GM12878 (cell line): ENCODE results near the gene SEMA3A. TPM values are rescaled to one million over a fixed set of nuclear protein-coding genes. Genes with fewer than 3 reads are reported as not detected.

ENCODE experiments used
- ATAC-seq: fragments of 200-7000 bp; cut with Tn5 transposase; 3 replicates; pipeline ENCODE4 v1.9.1; 2020; ENCODE audit warnings: mild to moderate bottlenecking, moderate library complexity
- BruUV-seq: library from RNA; stranded (reverse); fragments of 400-500 nt; replicated peaks from 2 replicates; lab custom pipeline; 2021; lab: Mats Ljungman, UMichigan
- CTCF ChIA-PET: fragments of 300-600 bp; sonication (Branson Sonifier 250); formaldehyde crosslinking; extraction: SDS; loops from one replicate; lab custom pipeline; 2021; ENCODE audit warnings: inconsistent platforms; lab: Yijun Ruan, JAX
- POLR2A ChIA-PET: fragments of 350-600 bp; formaldehyde crosslinking; extraction: SDS; loops from one replicate; lab custom pipeline; 2021; ENCODE audit warnings: inconsistent platforms; lab: Charles Lee
- RAD21 ChIA-PET: fragments of 300-600 bp; sonication (Branson Sonifier 250); formaldehyde crosslinking; loops from one replicate; lab custom pipeline; 2023; ENCODE audit warnings: antibody characterized with exemption; ENCODE audit not compliant: unreplicated experiment; lab: Charles Lee
- SMC1A ChIA-PET: fragments of 300-600 bp; sonication (Branson Sonifier 250); formaldehyde crosslinking; loops from one replicate; lab custom pipeline; 2023; ENCODE audit not compliant: unreplicated experiment, uncharacterized antibody; lab: Charles Lee
- DNase-seq: peaks from one replicate; pipeline ENCODE4 v3.0.0-alpha.2; 2011; ENCODE audit warnings: low read depth, low spot score
- FAIRE-seq: peaks from 3 replicates; lab custom pipeline; 2011; peaks lifted over from hg19 to GRCh38; lab: Jason Lieb, UNC
- H2AFZ ChIP-seq: 2 replicates; pipeline ENCODE4 v1.6.0; 2011; ENCODE audit warnings: low read depth, low read length, control low read depth; ENCODE audit not compliant: control insufficient read depth
- H3K27ac ChIP-seq: 2 replicates; pipeline ENCODE4 v1.5.1; 2011; ENCODE audit warnings: control low read depth; ENCODE audit not compliant: control insufficient read depth, insufficient read depth
- H3K27me3 ChIP-seq, 2 experiments: replicated peaks in 1 of 2; 2 replicates each; pipeline versions ENCODE4 v1.6.0 to v1.6.1; 2011; ENCODE audit warnings: low read length in 1 of 2; ENCODE audit not compliant: control insufficient read depth in 2 of 2, insufficient read depth in 2 of 2
- H3K36me3 ChIP-seq, 2 experiments: 2 replicates each; pipeline ENCODE4 v1.5.1; 2011; ENCODE audit warnings: low read length in 1 of 2; ENCODE audit not compliant: control insufficient read depth in 2 of 2, insufficient read depth in 2 of 2
- H3K4me1 ChIP-seq: 2 replicates; pipeline ENCODE4 v1.6.1; 2011; ENCODE audit warnings: mild to moderate bottlenecking, low read length, moderate library complexity, mixed read lengths; ENCODE audit not compliant: control insufficient read depth, insufficient read depth
- H3K4me2 ChIP-seq: 2 replicates; pipeline ENCODE4 v1.6.0; 2011; ENCODE audit warnings: control low read depth; ENCODE audit not compliant: control insufficient read depth, insufficient read depth
- H3K4me3 ChIP-seq: fragments of 200-600 bp; sonication (generic); 2 replicates; pipeline ENCODE4 v1.5.1; 2016
- H3K79me2 ChIP-seq: 2 replicates; pipeline ENCODE4 v1.6.0; 2011; ENCODE audit warnings: low read length; ENCODE audit not compliant: control insufficient read depth, insufficient read depth
- H3K9ac ChIP-seq: 2 replicates; pipeline ENCODE4 v1.8.0; 2011; ENCODE audit warnings: low read length, control low read depth, mixed read lengths; ENCODE audit not compliant: control insufficient read depth, insufficient read depth
- H3K9me3 ChIP-seq: replicated peaks from 3 replicates; pipeline ENCODE4 v1.5.1; 2011; ENCODE audit warnings: mild to moderate bottlenecking, low read length; ENCODE audit not compliant: control insufficient read depth, insufficient read depth
- H4K20me1 ChIP-seq: 2 replicates; pipeline ENCODE4 v1.6.0; 2011; ENCODE audit not compliant: control insufficient read depth, insufficient read depth
- BMI1 ChIP-seq: fragments of 450-650 bp; IDR thresholded peaks from 2 replicates; pipeline ENCODE4 v1.6.1; 2016; ENCODE audit warnings: mild to moderate bottlenecking, moderate library complexity, borderline replicate concordance
- GATAD2B ChIP-seq: fragments of 450-650 bp; conservative IDR thresholded peaks from 2 replicates; pipeline ENCODE4 v1.6.1; 2017; ENCODE audit warnings: low read depth, mild to moderate bottlenecking, moderate library complexity
- NR2C1 ChIP-seq: fragments of 450-650 bp; IDR thresholded peaks from 2 replicates; pipeline ENCODE4 v1.6.1; 2017; ENCODE audit warnings: antibody characterized with exemption, mild to moderate bottlenecking, moderate library complexity
- STAT3 ChIP-seq: IDR thresholded peaks from 2 replicates; pipeline ENCODE4 v1.6.1; 2011; ENCODE audit warnings: low read depth, low read length, improper control_type of control experiment
- WGBS: methylation state at CpG from one replicate; pipeline ENCODE4 v1.1.6; 2016; ENCODE audit warnings: low lambda C conversion rate; ENCODE audit not compliant: insufficient replicate concordance, insufficient coverage; ENCODE audit errors: missing lambda C conversion rate; 5-methylcytosine and 5-hydroxymethylcytosine counted together
- in situ Hi-C: fragments of 300-500 bp; cut with MboI; formaldehyde crosslinking; loops from 9 replicates; pipeline ENCODE4 v1.14.3; 2018; ENCODE audit warnings: mixed read lengths
- intact Hi-C: fragments of 100-400 bp; cut with micrococcal nuclease; formaldehyde crosslinking; loops from one replicate; pipeline ENCODE4 v1.14.2; 2022; ENCODE audit not compliant: unreplicated experiment
- polyA plus RNA-seq, 11 experiments: library from polyadenylated mRNA; depleted of rRNA in 4 of 11; unstranded in 6 of 11; stranded (reverse) in 5 of 11; fragments of >200 nt; fragmentation: Nextera tagmentation in 4 of 11; fragmentation: Illumina TruSeq in 1 of 11; extraction: Ambion mirVana in 4 of 11; extraction: Trizol in 1 of 11; gene quantifications; 1 replicate in 1 of 11; 2 replicates in 10 of 11; pipeline versions ENCODE4 v1.2.1 to v1.2.3, GENCODE V29; 2011 to 2016; ENCODE audit warnings: inconsistent platforms in 2 of 11, missing spikeins in 2 of 11, low read depth in 1 of 11
- total RNA-seq, 4 experiments: library from RNA; depleted of rRNA in 3 of 4; stranded (reverse); fragments of >200 nt in 3 of 4; fragmentation: Illumina TruSeq in 1 of 4; extraction: Trizol in 1 of 4; gene quantifications; 2 replicates each; pipeline versions ENCODE4 v1.2.1 to v1.2.3, GENCODE V29; 2013 to 2021
- TF ChIP-seq, protein P1 (sequence below): fragments of 450-650 bp; IDR thresholded peaks from 2 replicates; pipeline ENCODE4 v1.6.1; 2017; ENCODE audit warnings: low read depth, mild to moderate bottlenecking, moderate library complexity
- TF ChIP-seq, protein P2 (sequence below): fragments of 450-650 bp; IDR thresholded peaks from 2 replicates; pipeline ENCODE4 v1.6.1; 2018; ENCODE audit warnings: mild to moderate bottlenecking, low read depth, moderate library complexity; ENCODE audit not compliant: partially characterized antibody
- TF ChIP-seq, protein P3 (sequence below): IDR thresholded peaks from 2 replicates; pipeline ENCODE4 v1.6.1; 2011; ENCODE audit warnings: borderline replicate concordance, low read depth, mild to moderate bottlenecking, moderate library complexity, low read length; ENCODE audit not compliant: insufficient read depth, poor library complexity, severe bottlenecking

The SEMA3A gene
- total and polyA plus RNA-seq, 10 of the 15 experiments (the other 5 are each of a cell fraction or from before 2014, with no cell fraction given): 0.01 to 3.3 (median 0.24) TPM

DNA sequence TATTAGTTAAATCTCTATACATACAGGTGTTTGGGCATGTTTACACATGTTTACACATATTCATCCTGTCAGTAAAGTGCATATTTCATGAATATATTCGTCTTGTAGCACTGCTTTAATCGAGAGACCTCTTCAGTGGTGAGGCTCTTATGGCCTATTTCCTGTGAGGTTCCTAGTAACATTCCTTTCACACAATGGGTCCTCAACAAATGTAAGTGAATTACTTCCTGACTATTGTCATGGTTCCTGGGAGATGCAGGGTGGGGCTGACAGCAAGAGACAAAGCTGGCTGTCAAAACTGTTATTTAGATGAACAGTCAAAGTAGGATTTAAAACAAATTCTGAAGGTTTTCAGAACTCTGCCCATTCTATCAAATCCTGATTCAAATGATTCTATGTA, 12.4 kb upstream of the SEMA3A start:
- no peak overlapping the region for H3K27ac ChIP-seq
- no peak for FAIRE-seq
- CTCF ChIA-PET: no interaction called here
- H3K4me3 ChIP-seq: no peak overlapping the region
- no TSS peak for BruUV-seq
- no peak for ATAC-seq
- RAD21 ChIA-PET: no interaction called here
- DNase-seq: no peak
- TF ChIP-seq NR2C1 (no peak), GATAD2B (no peak), BMI1 (no peak), STAT3 (no peak)
- TF ChIP-seq, protein P1, sequence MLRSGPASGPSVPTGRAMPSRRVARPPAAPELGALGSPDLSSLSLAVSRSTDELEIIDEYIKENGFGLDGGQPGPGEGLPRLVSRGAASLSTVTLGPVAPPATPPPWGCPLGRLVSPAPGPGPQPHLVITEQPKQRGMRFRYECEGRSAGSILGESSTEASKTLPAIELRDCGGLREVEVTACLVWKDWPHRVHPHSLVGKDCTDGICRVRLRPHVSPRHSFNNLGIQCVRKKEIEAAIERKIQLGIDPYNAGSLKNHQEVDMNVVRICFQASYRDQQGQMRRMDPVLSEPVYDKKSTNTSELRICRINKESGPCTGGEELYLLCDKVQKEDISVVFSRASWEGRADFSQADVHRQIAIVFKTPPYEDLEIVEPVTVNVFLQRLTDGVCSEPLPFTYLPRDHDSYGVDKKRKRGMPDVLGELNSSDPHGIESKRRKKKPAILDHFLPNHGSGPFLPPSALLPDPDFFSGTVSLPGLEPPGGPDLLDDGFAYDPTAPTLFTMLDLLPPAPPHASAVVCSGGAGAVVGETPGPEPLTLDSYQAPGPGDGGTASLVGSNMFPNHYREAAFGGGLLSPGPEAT: no peak
- TF ChIP-seq, protein P2, sequence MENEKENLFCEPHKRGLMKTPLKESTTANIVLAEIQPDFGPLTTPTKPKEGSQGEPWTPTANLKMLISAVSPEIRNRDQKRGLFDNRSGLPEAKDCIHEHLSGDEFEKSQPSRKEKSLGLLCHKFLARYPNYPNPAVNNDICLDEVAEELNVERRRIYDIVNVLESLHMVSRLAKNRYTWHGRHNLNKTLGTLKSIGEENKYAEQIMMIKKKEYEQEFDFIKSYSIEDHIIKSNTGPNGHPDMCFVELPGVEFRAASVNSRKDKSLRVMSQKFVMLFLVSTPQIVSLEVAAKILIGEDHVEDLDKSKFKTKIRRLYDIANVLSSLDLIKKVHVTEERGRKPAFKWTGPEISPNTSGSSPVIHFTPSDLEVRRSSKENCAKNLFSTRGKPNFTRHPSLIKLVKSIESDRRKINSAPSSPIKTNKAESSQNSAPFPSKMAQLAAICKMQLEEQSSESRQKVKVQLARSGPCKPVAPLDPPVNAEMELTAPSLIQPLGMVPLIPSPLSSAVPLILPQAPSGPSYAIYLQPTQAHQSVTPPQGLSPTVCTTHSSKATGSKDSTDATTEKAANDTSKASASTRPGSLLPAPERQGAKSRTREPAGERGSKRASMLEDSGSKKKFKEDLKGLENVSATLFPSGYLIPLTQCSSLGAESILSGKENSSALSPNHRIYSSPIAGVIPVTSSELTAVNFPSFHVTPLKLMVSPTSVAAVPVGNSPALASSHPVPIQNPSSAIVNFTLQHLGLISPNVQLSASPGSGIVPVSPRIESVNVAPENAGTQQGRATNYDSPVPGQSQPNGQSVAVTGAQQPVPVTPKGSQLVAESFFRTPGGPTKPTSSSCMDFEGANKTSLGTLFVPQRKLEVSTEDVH: no peak
- TF ChIP-seq, protein P3, sequence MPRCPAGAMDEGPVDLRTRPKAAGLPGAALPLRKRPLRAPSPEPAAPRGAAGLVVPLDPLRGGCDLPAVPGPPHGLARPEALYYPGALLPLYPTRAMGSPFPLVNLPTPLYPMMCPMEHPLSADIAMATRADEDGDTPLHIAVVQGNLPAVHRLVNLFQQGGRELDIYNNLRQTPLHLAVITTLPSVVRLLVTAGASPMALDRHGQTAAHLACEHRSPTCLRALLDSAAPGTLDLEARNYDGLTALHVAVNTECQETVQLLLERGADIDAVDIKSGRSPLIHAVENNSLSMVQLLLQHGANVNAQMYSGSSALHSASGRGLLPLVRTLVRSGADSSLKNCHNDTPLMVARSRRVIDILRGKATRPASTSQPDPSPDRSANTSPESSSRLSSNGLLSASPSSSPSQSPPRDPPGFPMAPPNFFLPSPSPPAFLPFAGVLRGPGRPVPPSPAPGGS: no peak
- no peaks in the 10 kb centered on the region for H3K4me1 ChIP-seq
- intact Hi-C loops: no loop called here
- SMC1A ChIA-PET: interaction anchor here (0.7 kb wide), 1 partner anchor 132 kb away, joined by 3 read pairs; no protein-coding TSS in a partner anchor
- POLR2A ChIA-PET: no interaction called here
- H3K27me3 ChIP-seq: no peaks in the 10 kb centered on the region
- H4K20me1 ChIP-seq: no peaks in the 10 kb centered on the region
- no peaks in the 10 kb centered on the region for H3K79me2 ChIP-seq
- 13% methylated on average over 2 of the region's 2 CpGs for WGBS
- H3K4me2 ChIP-seq: no peak overlapping the region
- no peak overlapping the region for H2AFZ ChIP-seq
- in situ Hi-C loops: no loop called here
- H3K9me3 ChIP-seq: no peaks in the 10 kb centered on the region
- no peaks in the 10 kb centered on the region for H3K36me3 ChIP-seq
- no peak overlapping the region for H3K9ac ChIP-seq
